Sigmoid colon (tissue), 4 donors: Measurements from ENCODE around the gene SFTPB.

Source experiments
- POLR2AphosphoS5 ChIP-seq, 4 donors: sonication (generic); formaldehyde crosslinking; IDR thresholded peaks; one replicate each; pipeline ENCODE4 v1.6.1; 2017; ENCODE audit warnings: antibody characterized with exemption in 4 of 4
- TF ChIP-seq, protein P1 (sequence below), 4 experiments: fragments of 450-650 bp in 3 of 4; fragments of 200-600 bp in 1 of 4; IDR thresholded peaks; one replicate each; pipeline ENCODE4 v1.5.1; 2016 to 2019; ENCODE audit warnings: antibody characterized with exemption in 4 of 4, mild to moderate bottlenecking in 3 of 4, moderate library complexity in 2 of 4

GRCh38 chr2:85651097-85651496, 16.9 kb downstream of the SFTPB start:
- no peak for TF ChIP-seq POLR2AphosphoS5 (IDR thresholded peaks at IDR 0.05)
- TF ChIP-seq, protein P1, sequence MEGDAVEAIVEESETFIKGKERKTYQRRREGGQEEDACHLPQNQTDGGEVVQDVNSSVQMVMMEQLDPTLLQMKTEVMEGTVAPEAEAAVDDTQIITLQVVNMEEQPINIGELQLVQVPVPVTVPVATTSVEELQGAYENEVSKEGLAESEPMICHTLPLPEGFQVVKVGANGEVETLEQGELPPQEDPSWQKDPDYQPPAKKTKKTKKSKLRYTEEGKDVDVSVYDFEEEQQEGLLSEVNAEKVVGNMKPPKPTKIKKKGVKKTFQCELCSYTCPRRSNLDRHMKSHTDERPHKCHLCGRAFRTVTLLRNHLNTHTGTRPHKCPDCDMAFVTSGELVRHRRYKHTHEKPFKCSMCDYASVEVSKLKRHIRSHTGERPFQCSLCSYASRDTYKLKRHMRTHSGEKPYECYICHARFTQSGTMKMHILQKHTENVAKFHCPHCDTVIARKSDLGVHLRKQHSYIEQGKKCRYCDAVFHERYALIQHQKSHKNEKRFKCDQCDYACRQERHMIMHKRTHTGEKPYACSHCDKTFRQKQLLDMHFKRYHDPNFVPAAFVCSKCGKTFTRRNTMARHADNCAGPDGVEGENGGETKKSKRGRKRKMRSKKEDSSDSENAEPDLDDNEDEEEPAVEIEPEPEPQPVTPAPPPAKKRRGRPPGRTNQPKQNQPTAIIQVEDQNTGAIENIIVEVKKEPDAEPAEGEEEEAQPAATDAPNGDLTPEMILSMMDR (IDR thresholded peaks at IDR 0.05) = no peak
